ENCODE results near the gene ACTG1. TPM values are rescaled to one million over a fixed set of nuclear protein-coding genes. Genes with fewer than 3 reads are reported as not detected.

Gene ACTG1
- total and polyA plus RNA-seq, 2 donors (not counting 1 experiment from before 2014, with no cell fraction given) = 803 to 1,677 TPM

DNA sequence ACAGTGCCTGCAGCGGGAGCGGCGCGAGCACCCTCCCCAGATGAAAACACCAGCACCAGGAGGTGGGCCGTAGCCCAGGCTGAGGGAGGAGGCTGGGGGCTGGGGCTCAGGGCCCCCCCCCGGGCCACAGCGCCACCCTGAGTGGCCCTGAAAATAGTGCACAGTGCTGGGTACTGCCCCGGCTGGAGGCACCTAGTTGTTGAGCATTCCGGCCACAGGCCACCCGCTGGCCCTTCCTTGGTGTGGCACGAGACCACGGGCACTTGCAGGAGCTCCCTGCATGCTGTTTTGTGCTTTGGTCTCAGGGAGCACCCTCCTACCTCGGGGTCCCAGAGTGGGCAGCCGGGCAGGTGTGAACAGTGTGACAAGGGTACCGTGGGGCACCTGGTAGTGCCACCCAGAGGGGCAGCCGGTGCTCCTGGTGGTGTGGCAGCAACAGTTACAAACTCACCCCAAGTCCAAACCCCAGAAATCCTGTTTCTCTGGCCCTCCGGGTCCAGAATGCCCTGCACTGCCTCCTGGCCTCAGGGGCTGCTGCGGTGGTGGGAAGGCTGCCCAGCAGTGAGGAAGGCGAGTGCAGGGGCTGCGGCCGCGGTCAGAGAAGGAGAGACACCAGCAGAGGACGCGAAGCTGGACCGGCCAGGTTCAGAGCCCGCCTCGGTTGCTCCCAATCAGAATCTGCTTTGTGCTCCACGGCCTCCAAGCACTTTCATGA lies 27.5 kb upstream of the ACTG1 start:
- H3K9me3 ChIP-seq (ENCODE audit: control extremely low read depth in 1 of 3, control insufficient read depth in 2 of 3, insufficient read depth in 1 of 3, low read length in 2 of 3) = no peaks in the 10 kb centered on the region
- Mint-ChIP-seq H3K4me1 (peaks cover 4% of the 10 kb centered on the region), H3K4me3 (no peak overlapping the region), H3K9me3 (ENCODE audit: insufficient read depth) (no peaks in the 10 kb centered on the region), H3K27ac (no peak overlapping the region), H3K27me3 (peaks cover 7% of the 10 kb centered on the region)
- intact Hi-C loops (cut with micrococcal nuclease) = no loop called here
- TF ChIP-seq EZH2 (IDR thresholded peaks at IDR 0.05; ENCODE audit: borderline replicate concordance, insufficient read depth, low read depth, low read length, poor library complexity, severe bottlenecking) (no peak), CTCF (IDR thresholded peaks at IDR 0.05) (no peak)
- peaks cover 35% of the 10 kb centered on the region for H4K20me1 ChIP-seq (ENCODE audit: control insufficient read depth, insufficient read depth, low read length, poor library complexity, severe bottlenecking)
- WGBS (ENCODE audit: insufficient coverage) = 96% methylated on average over 27 of the region's 28 CpGs
- H3K79me2 ChIP-seq (ENCODE audit: control insufficient read depth, insufficient read depth, low read length) = peaks cover 3% of the 10 kb centered on the region
- peaks cover 14 to 21% of the 10 kb centered on the region in 2 donors for H3K4me1 ChIP-seq (ENCODE audit: control insufficient read depth in 2 of 2, insufficient read depth in 2 of 2, low read length in 2 of 2)
- H3K27ac ChIP-seq (ENCODE audit: low read length in 2 of 2) = no peak overlapping the region
- no peak overlapping the region for H3K9ac ChIP-seq (ENCODE audit: low read length)
- H3K36me3 ChIP-seq (replicated peaks in 1 of 2; ENCODE audit: control extremely low read depth in 1 of 2, control insufficient read depth in 1 of 2, extremely low read depth in 1 of 2, insufficient read depth in 2 of 2, low read length in 1 of 2) = peaks cover 0 to 56% of the 10 kb centered on the region in 2 experiments
- POLR2A ChIA-PET = no interaction called here
- H2AFZ ChIP-seq (ENCODE audit: insufficient read depth, low read depth, low read length, poor library complexity, severe bottlenecking) = no peak overlapping the region
- CTCF ChIA-PET = interaction anchor here (1.0 kb wide), 1 partner anchor 11 kb away, joined by 3 read pairs; no protein-coding TSS in a partner anchor
- no peak overlapping the region for H3K4me3 ChIP-seq (ENCODE audit: control extremely low read depth in 1 of 5, extremely low read depth in 1 of 5, insufficient read depth in 1 of 5, low read depth in 2 of 5, low read length in 4 of 5)
- ATAC-seq (ENCODE audit: low read depth) = no peak
- no peak overlapping the region for H3K4me2 ChIP-seq (replicated peaks; ENCODE audit: low read depth, low read length, poor library complexity, severe bottlenecking)
- peaks cover 0 to 24% (median 10%) of the 10 kb centered on the region in 4 experiments for H3K27me3 ChIP-seq (replicated peaks in 1 of 4; ENCODE audit: control extremely low read depth in 1 of 4, control insufficient read depth in 3 of 4, insufficient read depth in 4 of 4, low read length in 3 of 4)
- DNase-seq = no peak

GRCh38 chr17:81539571-81539900 lies 26.9 kb upstream of the ACTG1 start:
- 90% methylated on average over 8 of the region's 10 CpGs for WGBS (ENCODE audit: insufficient coverage)
- H4K20me1 ChIP-seq (ENCODE audit: control insufficient read depth, insufficient read depth, low read length, poor library complexity, severe bottlenecking) = peaks cover 35% of the 10 kb centered on the region
- H3K4me3 Mint-ChIP-seq = no peak overlapping the region
- H3K79me2 ChIP-seq (ENCODE audit: control insufficient read depth, insufficient read depth, low read length) = peaks cover 3% of the 10 kb centered on the region
- no peaks in the 10 kb centered on the region for H3K9me3 ChIP-seq (ENCODE audit: control extremely low read depth in 1 of 3, control insufficient read depth in 2 of 3, insufficient read depth in 1 of 3, low read length in 2 of 3)
- H3K4me2 ChIP-seq (replicated peaks; ENCODE audit: low read depth, low read length, poor library complexity, severe bottlenecking) = no peak overlapping the region
- peaks cover 14 to 22% of the 10 kb centered on the region in 2 donors for H3K4me1 ChIP-seq (ENCODE audit: control insufficient read depth in 2 of 2, insufficient read depth in 2 of 2, low read length in 2 of 2)
- ATAC-seq (ENCODE audit: low read depth) (no peak), DNase-seq (no peak)
- no peak overlapping the region for H2AFZ ChIP-seq (ENCODE audit: insufficient read depth, low read depth, low read length, poor library complexity, severe bottlenecking)
- peaks cover 0 to 27% (median 10%) of the 10 kb centered on the region in 4 experiments for H3K27me3 ChIP-seq (replicated peaks in 1 of 4; ENCODE audit: control extremely low read depth in 1 of 4, control insufficient read depth in 3 of 4, insufficient read depth in 4 of 4, low read length in 3 of 4)
- peaks cover 4% of the 10 kb centered on the region for H3K4me1 Mint-ChIP-seq
- no peaks in the 10 kb centered on the region for H3K9me3 Mint-ChIP-seq (ENCODE audit: insufficient read depth)
- no peak overlapping the region for H3K4me3 ChIP-seq (ENCODE audit: control extremely low read depth in 1 of 5, extremely low read depth in 1 of 5, insufficient read depth in 1 of 5, low read depth in 2 of 5, low read length in 4 of 5)
- intact Hi-C loops (cut with micrococcal nuclease) = no loop called here
- ChIA-PET CTCF (interaction anchor here (1.0 kb wide), 1 partner anchor 11 kb away, joined by 3 read pairs; no protein-coding TSS in a partner anchor), POLR2A (no interaction called here)
- no peak overlapping the region for H3K9ac ChIP-seq (ENCODE audit: low read length)
- peaks cover 0 to 51% of the 10 kb centered on the region in 2 experiments for H3K36me3 ChIP-seq (replicated peaks in 1 of 2; ENCODE audit: control extremely low read depth in 1 of 2, control insufficient read depth in 1 of 2, extremely low read depth in 1 of 2, insufficient read depth in 2 of 2, low read length in 1 of 2)
- H3K27ac ChIP-seq (ENCODE audit: low read length in 2 of 2) = no peak overlapping the region
- H3K27me3 Mint-ChIP-seq = peaks cover 7% of the 10 kb centered on the region
- H3K27ac Mint-ChIP-seq = no peak overlapping the region
- no peak for TF ChIP-seq EZH2 (IDR thresholded peaks at IDR 0.05; ENCODE audit: borderline replicate concordance, insufficient read depth, low read depth, low read length, poor library complexity, severe bottlenecking)

All from B cell (primary cell).